ENCODE measurements around the gene GPR55. TPM values are rescaled to one million over a fixed set of nuclear protein-coding genes. Genes with fewer than 3 reads are reported as not detected.

GPR55 gene
- total RNA-seq, 1 experiment from 2014 or later = 0.07 TPM

GRCh38 chr2:230939691-230940470 lies 14.8 kb upstream of the GPR55 start:
- BruUV-seq (replicated peaks) = no TSS peak
- ChIA-PET CTCF (no interaction called here), POLR2A (ENCODE audit: unreplicated experiment) (interaction anchor here (0.6 kb wide), 1 partner anchor 1800 kb away, joined by 3 read pairs; no protein-coding TSS in a partner anchor)
- ATAC-seq (no peak), DNase-seq (no peak)
- Histone ChIP-seq H3K27me3 (ENCODE audit: low read length) (no peaks in the 10 kb centered on the region), H3K4me3 (ENCODE audit: low read length) (no peak overlapping the region), H3K79me2 (ENCODE audit: low read length) (no peaks in the 10 kb centered on the region), H3K36me3 (ENCODE audit: low read depth, low read length) (no peaks in the 10 kb centered on the region), H3K9me3 (ENCODE audit: low read length) (no peaks in the 10 kb centered on the region), H2AFZ (ENCODE audit: low read length) (no peak overlapping the region), H3K9me2 (replicated peaks; ENCODE audit: low read length) (no peaks in the 10 kb centered on the region), H3K4me1 (ENCODE audit: insufficient read depth, low read length) (no peaks in the 10 kb centered on the region), H3K4me2 (ENCODE audit: low read length) (no peak overlapping the region), H3F3A (ENCODE audit: low read length, unreplicated experiment) (no peaks in the 10 kb centered on the region), H3K27ac (ENCODE audit: low read length) (no peak overlapping the region), H4K20me1 (ENCODE audit: low read length) (no peaks in the 10 kb centered on the region), H3K9ac (ENCODE audit: low read length) (no peak overlapping the region)
- TF ChIP-seq EZH2 (IDR thresholded peaks at IDR 0.05; ENCODE audit: low read length, unreplicated experiment) (no peak), CTCF (conservative IDR thresholded peaks at IDR 0.05; ENCODE audit: low read depth, low read length) (no peak), EZH2phosphoT487 (IDR thresholded peaks at IDR 0.05; ENCODE audit: borderline replicate concordance, low read length) (no peak)
- intact Hi-C loops (cut with micrococcal nuclease) = no loop called here

GRCh38 chr2:230939066-230939591 lies 14.1 kb upstream of the GPR55 start:
- no peaks in the 10 kb centered on the region for H3K36me3 ChIP-seq (ENCODE audit: low read depth, low read length)
- H3K9ac ChIP-seq (ENCODE audit: low read length) = no peak overlapping the region
- no peak overlapping the region for H3K27ac ChIP-seq (ENCODE audit: low read length)
- ChIA-PET POLR2A (ENCODE audit: unreplicated experiment) (no interaction called here), CTCF (no interaction called here)
- H3K4me1 ChIP-seq (ENCODE audit: insufficient read depth, low read length) = no peaks in the 10 kb centered on the region
- H3K79me2 ChIP-seq (ENCODE audit: low read length) = no peaks in the 10 kb centered on the region
- no peaks in the 10 kb centered on the region for H4K20me1 ChIP-seq (ENCODE audit: low read length)
- no peak overlapping the region for H2AFZ ChIP-seq (ENCODE audit: low read length)
- H3K4me2 ChIP-seq (ENCODE audit: low read length) = no peak overlapping the region
- intact Hi-C loops (cut with micrococcal nuclease) = no loop called here
- BruUV-seq (replicated peaks) = no TSS peak
- no peak overlapping the region for H3K4me3 ChIP-seq (ENCODE audit: low read length)
- H3K27me3 ChIP-seq (ENCODE audit: low read length) = no peaks in the 10 kb centered on the region
- ATAC-seq (no peak), DNase-seq (no peak)
- no peaks in the 10 kb centered on the region for H3K9me2 ChIP-seq (replicated peaks; ENCODE audit: low read length)
- H3K9me3 ChIP-seq (ENCODE audit: low read length) = no peaks in the 10 kb centered on the region
- no peaks in the 10 kb centered on the region for H3F3A ChIP-seq (ENCODE audit: low read length, unreplicated experiment)
- TF ChIP-seq EZH2 (IDR thresholded peaks at IDR 0.05; ENCODE audit: low read length, unreplicated experiment) (no peak), EZH2phosphoT487 (IDR thresholded peaks at IDR 0.05; ENCODE audit: borderline replicate concordance, low read length) (no peak), CTCF (conservative IDR thresholded peaks at IDR 0.05; ENCODE audit: low read depth, low read length) (no peak)

DNA sequence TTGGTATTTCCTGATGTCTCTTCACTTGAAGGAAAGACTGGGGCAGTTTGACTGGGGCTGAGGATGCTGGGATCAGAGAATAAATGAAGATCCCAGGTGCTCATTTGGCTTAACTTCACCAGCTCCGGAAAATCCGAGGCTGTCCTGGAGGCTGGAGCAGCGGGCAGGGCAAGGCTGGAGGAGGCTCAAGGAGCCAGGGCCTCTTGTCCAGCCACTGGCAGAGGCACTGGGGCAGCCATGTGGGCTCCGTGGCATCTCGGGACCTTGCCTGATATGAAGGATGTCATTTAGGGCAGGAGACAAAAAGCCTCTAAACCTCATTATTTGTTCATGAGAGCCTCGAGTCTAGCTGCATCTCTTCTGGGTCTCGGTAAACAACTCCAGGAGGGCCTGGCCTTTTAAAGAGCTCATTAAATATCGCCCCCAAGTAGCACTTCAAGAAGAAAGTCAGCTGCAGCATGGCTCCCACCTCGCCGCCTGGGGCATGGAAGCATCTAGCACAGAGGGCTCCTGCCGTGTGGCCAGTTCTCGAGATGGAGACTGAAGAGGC lies 13.5 kb upstream of the GPR55 start:
- no peaks in the 10 kb centered on the region for H3K9me2 ChIP-seq (replicated peaks; ENCODE audit: low read length)
- H3K36me3 ChIP-seq (ENCODE audit: low read depth, low read length) = no peaks in the 10 kb centered on the region
- ATAC-seq = no peak
- H3K9me3 ChIP-seq (ENCODE audit: low read length) = no peaks in the 10 kb centered on the region
- intact Hi-C loops (cut with micrococcal nuclease) = no loop called here
- no TSS peak for BruUV-seq (replicated peaks)
- H3K4me3 ChIP-seq (ENCODE audit: low read length) = no peak overlapping the region
- H3K79me2 ChIP-seq (ENCODE audit: low read length) = no peaks in the 10 kb centered on the region
- DNase-seq = no peak
- CTCF ChIA-PET = no interaction called here
- H2AFZ ChIP-seq (ENCODE audit: low read length) = no peak overlapping the region
- H3K27me3 ChIP-seq (ENCODE audit: low read length) = no peaks in the 10 kb centered on the region
- no peaks in the 10 kb centered on the region for H3K4me1 ChIP-seq (ENCODE audit: insufficient read depth, low read length)
- H3K27ac ChIP-seq (ENCODE audit: low read length) = no peak overlapping the region
- H4K20me1 ChIP-seq (ENCODE audit: low read length) = no peaks in the 10 kb centered on the region
- TF ChIP-seq EZH2 (IDR thresholded peaks at IDR 0.05; ENCODE audit: low read length, unreplicated experiment) (no peak), EZH2phosphoT487 (IDR thresholded peaks at IDR 0.05; ENCODE audit: borderline replicate concordance, low read length) (no peak), CTCF (conservative IDR thresholded peaks at IDR 0.05; ENCODE audit: low read depth, low read length) (no peak)
- no peaks in the 10 kb centered on the region for H3F3A ChIP-seq (ENCODE audit: low read length, unreplicated experiment)
- no peak overlapping the region for H3K4me2 ChIP-seq (ENCODE audit: low read length)
- POLR2A ChIA-PET (ENCODE audit: unreplicated experiment) = no interaction called here
- H3K9ac ChIP-seq (ENCODE audit: low read length) = no peak overlapping the region
